ENCODE results near the gene ALDOB.

GRCh38 chr9:101453776-101454570, 18.4 kb upstream of the ALDOB start:
- TF ChIP-seq REST (IDR thresholded peaks at IDR 0.05; ENCODE audit: borderline replicate concordance) (no peak), CTCF (IDR thresholded peaks at IDR 0.05; ENCODE audit: poor library complexity, severe bottlenecking) (no peak), EZH2 (IDR thresholded peaks at IDR 0.05; ENCODE audit: borderline replicate concordance, insufficient read depth, low read length, poor library complexity, severe bottlenecking) (no peak), POLR2AphosphoS5 (IDR thresholded peaks at IDR 0.05) (no peak), RAD21 (conservative IDR thresholded peaks at IDR 0.05) (no peak), EP300 (conservative IDR thresholded peaks at IDR 0.05; ENCODE audit: poor library complexity, severe bottlenecking) (no peak), MXI1 (conservative IDR thresholded peaks at IDR 0.05; ENCODE audit: poor library complexity, severe bottlenecking) (no peak), SMC3 (conservative IDR thresholded peaks at IDR 0.05; ENCODE audit: poor library complexity) (no peak), TAF1 (IDR thresholded peaks at IDR 0.05; ENCODE audit: low read depth) (no peak)

All from neural cell (in vitro differentiated cells).